ENCODE measurements around the gene CLRN1. TPM values are rescaled to one million over a fixed set of nuclear protein-coding genes. Genes with fewer than 3 reads are reported as not detected.
A peak's percentile ranks its signal among the peaks of the same experiment; 100 is the strongest.

CLRN1 gene
- total RNA-seq, 2 experiments from 2014 or later: not detected

DNA sequence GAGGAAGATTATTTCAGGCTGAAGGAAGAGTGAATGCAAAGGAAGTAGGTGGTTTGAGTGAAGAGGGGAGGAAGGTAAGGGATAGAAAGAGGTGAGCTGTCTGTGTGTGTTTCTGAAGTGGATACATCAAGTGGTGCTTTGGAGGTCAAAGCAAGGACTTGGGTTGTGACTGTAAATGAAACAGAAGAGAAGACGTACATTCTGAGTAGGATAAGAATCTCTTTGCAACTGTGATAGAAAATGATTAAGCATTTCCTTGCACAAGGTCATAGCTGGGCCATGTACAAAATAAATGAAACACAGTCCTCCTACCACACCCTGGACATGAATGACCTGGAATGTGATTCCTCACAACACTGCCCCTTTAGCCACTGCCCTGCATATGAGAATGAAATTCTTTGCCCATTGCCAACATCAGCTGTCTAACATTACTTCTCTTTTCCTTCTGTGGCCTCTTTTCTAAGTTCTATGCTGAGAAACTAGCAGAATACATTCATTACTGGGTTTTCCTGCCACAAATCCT lies 39.0 kb downstream of the CLRN1 start:
- Mint-ChIP-seq H3K9me3 (ENCODE audit: insufficient read depth) (no peaks in the 10 kb centered on the region), H3K4me3 (no peak overlapping the region), H3K27me3 (ENCODE audit: low read depth) (peaks cover 27% of the 10 kb centered on the region), H3K27ac (no peak overlapping the region), H3K36me3 (ENCODE audit: low read depth) (no peaks in the 10 kb centered on the region), H3K4me1 (ENCODE audit: low read depth) (no peaks in the 10 kb centered on the region)
- CTCF ChIA-PET: interaction anchor here (0.7 kb wide), 1 partner anchor 143 kb away, joined by 3 read pairs; no protein-coding TSS in a partner anchor
- POLR2A ChIA-PET: no interaction called here
- no peak for ATAC-seq
- DNase-seq: no peak

DNA sequence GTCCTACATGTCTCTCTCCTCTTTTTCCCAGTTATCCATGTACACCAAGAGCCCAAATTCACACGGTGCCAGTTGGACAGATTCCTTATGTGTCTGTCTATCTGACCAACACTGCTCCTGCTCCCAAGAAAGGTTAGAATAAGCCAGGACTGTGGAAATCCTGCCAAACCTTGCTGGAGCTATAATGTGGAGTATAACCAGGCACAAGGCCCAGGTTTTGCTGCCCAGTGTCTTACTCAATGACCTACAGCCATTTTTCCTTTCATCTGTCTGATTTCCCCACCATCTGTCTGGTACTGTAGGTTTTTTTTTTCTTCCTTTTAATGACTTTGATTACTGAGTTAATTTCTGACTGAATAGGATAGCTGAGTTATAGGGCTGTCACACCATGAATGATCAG lies 40.8 kb downstream of the CLRN1 start:
- Mint-ChIP-seq H3K36me3 (ENCODE audit: low read depth) (no peaks in the 10 kb centered on the region), H3K27me3 (ENCODE audit: low read depth) (peaks cover 22% of the 10 kb centered on the region), H3K9me3 (ENCODE audit: insufficient read depth) (no peaks in the 10 kb centered on the region), H3K27ac (no peak overlapping the region), H3K4me3 (no peak overlapping the region), H3K4me1 (ENCODE audit: low read depth) (no peaks in the 10 kb centered on the region)
- DNase-seq (no peak), ATAC-seq (no peak)
- POLR2A ChIA-PET: no interaction called here
- CTCF ChIA-PET: no interaction called here

DNA sequence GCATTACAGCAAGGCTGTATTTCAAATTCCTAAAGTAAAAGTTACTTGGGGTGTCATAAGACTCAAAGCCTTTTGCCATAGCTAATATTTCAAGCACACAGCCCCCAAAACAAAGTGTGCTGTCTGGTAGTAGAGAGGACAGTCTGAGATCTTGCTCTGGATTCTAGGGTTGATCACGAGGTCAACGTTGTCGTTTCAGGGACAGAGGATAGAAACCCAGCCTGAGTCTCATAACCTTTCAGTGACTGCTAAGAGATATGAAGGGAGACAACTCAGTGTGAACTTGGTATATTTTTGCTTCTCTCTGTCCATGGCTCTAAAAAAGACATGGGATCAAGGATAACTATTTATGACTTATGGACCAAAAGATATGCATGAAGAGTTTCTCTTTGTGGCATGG lies 41.7 kb downstream of the CLRN1 start:
- Mint-ChIP-seq H3K4me1 (ENCODE audit: low read depth) (peaks cover 1% of the 10 kb centered on the region), H3K27ac (no peak overlapping the region), H3K27me3 (ENCODE audit: low read depth) (peaks cover 20% of the 10 kb centered on the region), H3K36me3 (ENCODE audit: low read depth) (no peaks in the 10 kb centered on the region), H3K9me3 (ENCODE audit: insufficient read depth) (no peaks in the 10 kb centered on the region), H3K4me3 (no peak overlapping the region)
- ATAC-seq (no peak), DNase-seq (no peak)
- POLR2A ChIA-PET: no interaction called here
- CTCF ChIA-PET: no interaction called here

DNA sequence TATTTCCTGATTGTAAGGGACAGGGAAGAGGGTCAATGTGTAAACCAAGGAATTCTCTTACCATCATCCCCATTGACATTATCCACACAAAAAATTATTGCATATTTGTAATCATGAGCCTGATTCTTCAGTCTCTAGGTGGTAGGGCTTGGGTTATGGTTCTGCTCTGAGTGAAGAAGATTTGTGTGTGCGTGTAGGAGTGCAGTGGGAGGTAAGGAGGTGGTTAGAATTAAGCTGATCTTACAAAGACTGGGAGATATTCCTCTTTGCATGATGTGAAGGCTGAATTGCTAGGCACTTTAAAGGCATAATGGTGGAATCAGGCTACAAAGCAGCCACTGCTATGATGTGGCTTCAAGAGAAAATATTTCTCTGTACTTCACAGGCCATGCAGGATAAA lies 44.3 kb downstream of the CLRN1 start:
- Mint-ChIP-seq H3K4me3 (no peak overlapping the region), H3K36me3 (ENCODE audit: low read depth) (no peaks in the 10 kb centered on the region), H3K27ac (no peak overlapping the region), H3K27me3 (ENCODE audit: low read depth) (peaks cover 18% of the 10 kb centered on the region), H3K4me1 (ENCODE audit: low read depth) (peaks cover 7% of the 10 kb centered on the region), H3K9me3 (ENCODE audit: insufficient read depth) (no peaks in the 10 kb centered on the region)
- no peak for ATAC-seq
- CTCF ChIA-PET: no interaction called here
- POLR2A ChIA-PET: no interaction called here
- no peak for DNase-seq

DNA sequence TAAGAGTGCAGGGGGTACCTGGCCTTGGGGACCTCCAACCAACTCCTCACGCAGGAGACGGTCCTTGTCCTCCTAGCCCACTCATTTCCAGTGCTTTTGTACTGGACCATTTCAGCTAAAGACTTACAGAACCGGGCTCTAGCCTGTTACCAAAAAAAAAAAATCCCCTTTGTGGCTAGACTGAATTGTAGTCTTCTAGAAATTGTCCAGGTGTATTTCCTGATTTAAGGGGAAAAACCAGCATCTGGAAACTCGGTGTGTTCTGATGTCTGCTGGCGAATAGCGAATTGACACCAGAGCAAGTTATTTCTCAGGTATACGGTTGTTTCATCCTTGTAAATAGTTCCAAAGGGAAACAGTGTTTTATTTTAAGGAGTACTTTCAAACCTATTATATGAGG lies 46.2 kb downstream of the CLRN1 start:
- Mint-ChIP-seq H3K4me1 (ENCODE audit: low read depth) (peaks cover 7% of the 10 kb centered on the region), H3K27me3 (ENCODE audit: low read depth) (peaks cover 15% of the 10 kb centered on the region), H3K4me3 (no peak overlapping the region), H3K36me3 (ENCODE audit: low read depth) (no peaks in the 10 kb centered on the region), H3K9me3 (ENCODE audit: insufficient read depth) (no peaks in the 10 kb centered on the region), H3K27ac (no peak overlapping the region)
- no peak for DNase-seq
- POLR2A ChIA-PET: no interaction called here
- CTCF ChIA-PET: interaction anchor here (0.9 to 1.6 kb wide), 9 partner anchors 9 to 221 kb away, joined by 3 to 8 read pairs (median 4); partner anchors contain the start of gene MED12L
- no peak for ATAC-seq

DNA sequence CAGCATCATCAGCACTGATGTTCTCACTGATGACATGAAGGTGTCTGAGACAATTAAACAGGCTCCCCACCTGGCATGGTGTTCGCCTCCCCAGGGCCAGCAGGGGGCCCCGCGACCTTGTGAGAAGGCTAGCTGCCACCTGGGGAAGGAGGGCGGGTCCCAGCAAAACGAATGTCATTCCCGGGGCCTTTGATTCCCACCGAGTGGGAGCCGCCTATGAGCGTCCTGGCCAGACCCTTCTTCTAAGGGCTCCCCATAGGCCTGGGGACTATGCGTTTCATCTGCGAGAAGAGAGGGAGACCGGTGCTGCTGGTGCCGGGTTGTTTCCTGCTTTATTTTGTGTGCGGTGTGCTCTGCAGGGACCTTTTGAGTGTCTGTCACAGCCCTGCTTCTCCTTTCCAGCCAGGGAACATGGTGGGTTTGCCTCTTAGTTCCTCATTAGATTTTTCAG lies 46.8 kb downstream of the CLRN1 start:
- peak overlapping the region; percentile 58 for H3K4me3 Mint-ChIP-seq
- peak; percentile 67 for DNase-seq
- no peak overlapping the region for H3K27ac Mint-ChIP-seq
- ChIA-PET POLR2A (no interaction called here), CTCF (interaction anchor here (0.9 to 1.6 kb wide), 8 partner anchors 8 to 242 kb away, joined by 3 to 8 read pairs (median 4); partner anchors contain the start of gene MED12L)
- H3K9me3 Mint-ChIP-seq (ENCODE audit: insufficient read depth): no peaks in the 10 kb centered on the region
- peak; percentile 96 for ATAC-seq
- peaks cover 7% of the 10 kb centered on the region for H3K4me1 Mint-ChIP-seq (ENCODE audit: low read depth)
- H3K36me3 Mint-ChIP-seq (ENCODE audit: low read depth): no peaks in the 10 kb centered on the region
- peaks cover 11% of the 10 kb centered on the region for H3K27me3 Mint-ChIP-seq (ENCODE audit: low read depth)

DNA sequence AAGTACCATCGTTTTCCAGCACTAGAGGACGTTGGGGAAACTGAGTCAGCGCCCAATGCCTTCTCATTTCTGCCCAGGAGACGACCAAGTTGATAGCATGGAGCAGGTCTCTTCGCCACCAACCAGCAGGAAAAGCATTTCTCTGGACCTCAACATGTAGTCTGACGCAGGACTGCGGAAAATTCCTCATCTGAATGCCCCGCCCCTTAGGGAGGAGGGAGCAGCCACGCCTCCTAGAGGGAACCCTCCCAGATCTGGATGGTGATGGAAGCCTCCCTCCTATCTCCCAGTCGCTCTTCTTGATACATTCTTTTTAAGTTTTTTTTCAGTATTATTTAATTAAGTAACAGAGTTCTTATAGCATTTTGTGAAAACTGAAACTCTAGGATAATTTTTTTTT lies 49.9 kb downstream of the CLRN1 start:
- Mint-ChIP-seq H3K4me1 (ENCODE audit: low read depth) (peaks cover 7% of the 10 kb centered on the region), H3K27me3 (ENCODE audit: low read depth) (peaks cover 8% of the 10 kb centered on the region), H3K27ac (no peak overlapping the region), H3K36me3 (ENCODE audit: low read depth) (no peaks in the 10 kb centered on the region), H3K9me3 (ENCODE audit: insufficient read depth) (no peaks in the 10 kb centered on the region), H3K4me3 (no peak overlapping the region)
- DNase-seq: no peak
- ChIA-PET POLR2A (no interaction called here), CTCF (no interaction called here)
- no peak for ATAC-seq

DNA sequence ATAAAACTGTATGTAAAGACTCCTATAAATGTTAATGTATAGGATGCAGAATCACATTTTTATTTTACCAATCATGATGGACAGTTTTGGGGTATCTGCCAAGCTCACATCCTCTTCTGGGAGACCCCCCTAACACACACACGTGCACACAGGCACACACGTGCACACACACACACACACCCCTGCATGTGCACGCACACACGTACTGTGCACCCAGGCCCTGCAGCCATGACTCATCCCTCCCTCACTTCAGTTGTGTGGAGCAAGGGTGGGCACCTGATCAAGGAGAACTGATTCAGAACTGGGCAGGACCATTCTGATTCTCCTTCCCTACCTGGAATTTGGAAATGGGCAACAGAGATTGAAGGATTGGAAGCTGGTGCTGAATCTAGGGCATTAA lies 51.3 kb downstream of the CLRN1 start:
- ChIA-PET POLR2A (no interaction called here), CTCF (no interaction called here)
- Mint-ChIP-seq H3K36me3 (ENCODE audit: low read depth) (no peaks in the 10 kb centered on the region), H3K4me3 (no peak overlapping the region), H3K4me1 (ENCODE audit: low read depth) (peaks cover 7% of the 10 kb centered on the region), H3K27me3 (ENCODE audit: low read depth) (peaks cover 8% of the 10 kb centered on the region), H3K9me3 (ENCODE audit: insufficient read depth) (no peaks in the 10 kb centered on the region), H3K27ac (no peak overlapping the region)
- no peak for DNase-seq
- ATAC-seq: no peak

DNA sequence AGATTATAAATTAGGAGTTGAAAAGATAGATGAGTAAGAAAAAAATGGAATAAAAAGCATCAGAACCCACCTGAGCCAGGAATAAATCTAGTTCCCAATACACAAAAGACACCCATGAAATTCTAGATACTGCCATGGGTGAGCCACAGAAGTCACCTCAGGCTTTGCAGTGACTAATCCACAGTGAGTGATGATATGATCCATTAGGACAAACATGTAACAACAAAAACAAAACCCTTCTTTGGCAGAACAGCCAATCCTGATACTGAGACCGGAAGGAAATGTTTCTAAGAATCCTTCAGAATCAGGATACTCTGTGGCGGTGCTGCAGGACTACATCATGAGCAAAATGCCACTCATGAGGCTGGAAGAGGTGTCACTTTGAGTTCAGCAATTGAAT lies 52.3 kb downstream of the CLRN1 start:
- H3K9me3 Mint-ChIP-seq (ENCODE audit: insufficient read depth): no peaks in the 10 kb centered on the region
- H3K27me3 Mint-ChIP-seq (ENCODE audit: low read depth): peaks cover 8% of the 10 kb centered on the region
- ATAC-seq (no peak), DNase-seq (no peak)
- H3K4me1 Mint-ChIP-seq (ENCODE audit: low read depth): no peaks in the 10 kb centered on the region
- no peaks in the 10 kb centered on the region for H3K36me3 Mint-ChIP-seq (ENCODE audit: low read depth)
- CTCF ChIA-PET: interaction anchor here (1.5 kb wide), 1 partner anchor 40 kb away, joined by 3 read pairs; no protein-coding TSS in a partner anchor
- POLR2A ChIA-PET: no interaction called here
- no peak overlapping the region for H3K4me3 Mint-ChIP-seq
- H3K27ac Mint-ChIP-seq: no peak overlapping the region

DNA sequence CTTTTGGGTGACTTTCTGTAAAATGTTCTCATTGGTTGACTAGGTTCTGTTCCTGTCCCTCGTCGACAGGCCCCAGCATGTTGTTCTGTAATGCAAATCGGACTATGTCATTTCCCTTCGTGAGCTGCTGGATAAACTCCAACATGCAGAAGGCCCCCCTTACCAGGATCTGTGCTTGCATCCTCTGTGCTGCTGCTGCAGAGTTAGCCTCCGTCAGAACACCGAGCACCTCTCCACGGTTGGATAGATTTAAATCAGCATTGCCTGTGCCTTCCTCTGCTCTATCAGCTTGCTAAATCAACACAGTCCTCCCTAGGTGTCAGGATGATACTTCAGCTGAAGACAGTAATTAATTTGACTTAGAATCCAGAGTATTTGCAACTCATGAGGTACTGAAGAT lies 54.6 kb downstream of the CLRN1 start:
- H3K27ac Mint-ChIP-seq: no peak overlapping the region
- no peaks in the 10 kb centered on the region for H3K4me1 Mint-ChIP-seq (ENCODE audit: low read depth)
- ChIA-PET POLR2A (no interaction called here), CTCF (no interaction called here)
- no peaks in the 10 kb centered on the region for H3K36me3 Mint-ChIP-seq (ENCODE audit: low read depth)
- peaks cover 10% of the 10 kb centered on the region for H3K27me3 Mint-ChIP-seq (ENCODE audit: low read depth)
- no peak for DNase-seq
- no peak overlapping the region for H3K4me3 Mint-ChIP-seq
- no peaks in the 10 kb centered on the region for H3K9me3 Mint-ChIP-seq (ENCODE audit: insufficient read depth)
- no peak for ATAC-seq

DNA sequence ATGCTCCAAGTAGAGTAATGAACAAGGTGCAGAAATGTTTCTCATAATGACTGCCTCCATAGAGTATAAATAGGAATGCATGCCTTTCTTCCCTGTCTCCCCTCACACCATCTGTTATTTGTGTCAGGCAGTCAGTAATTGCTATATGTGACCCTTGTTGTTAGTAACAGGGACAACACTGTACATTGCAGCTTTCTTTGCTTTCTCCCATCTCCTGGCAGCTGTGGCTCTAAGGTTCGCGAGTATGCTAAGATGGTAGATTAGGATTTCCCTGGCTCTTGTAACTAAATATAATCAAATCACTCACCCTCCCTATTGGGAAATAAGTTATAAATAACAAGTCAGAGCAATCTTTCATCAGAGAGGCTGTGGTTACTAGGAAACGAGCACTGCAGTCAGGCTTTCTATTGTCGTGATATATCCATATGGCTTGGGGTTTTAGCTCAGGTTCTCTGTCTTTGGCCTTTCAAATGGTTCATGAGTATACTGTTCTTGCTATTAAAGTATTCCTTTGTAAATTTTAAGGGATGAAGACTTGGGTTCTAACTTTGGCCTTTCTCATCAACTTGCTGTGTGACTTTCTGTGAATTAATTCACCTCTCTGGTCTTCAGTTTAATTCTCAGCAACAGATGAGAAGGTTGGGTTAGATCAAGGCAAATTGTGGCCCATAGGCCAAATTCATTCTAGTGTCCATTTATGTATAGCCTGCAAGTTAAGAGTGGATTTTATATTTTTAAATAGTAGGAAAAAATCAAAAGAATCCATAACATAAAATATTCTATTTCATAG lies 59.2 kb downstream of the CLRN1 start:
- Mint-ChIP-seq H3K27ac (no peak overlapping the region), H3K4me1 (ENCODE audit: low read depth) (no peaks in the 10 kb centered on the region), H3K9me3 (ENCODE audit: insufficient read depth) (no peaks in the 10 kb centered on the region)

DNA sequence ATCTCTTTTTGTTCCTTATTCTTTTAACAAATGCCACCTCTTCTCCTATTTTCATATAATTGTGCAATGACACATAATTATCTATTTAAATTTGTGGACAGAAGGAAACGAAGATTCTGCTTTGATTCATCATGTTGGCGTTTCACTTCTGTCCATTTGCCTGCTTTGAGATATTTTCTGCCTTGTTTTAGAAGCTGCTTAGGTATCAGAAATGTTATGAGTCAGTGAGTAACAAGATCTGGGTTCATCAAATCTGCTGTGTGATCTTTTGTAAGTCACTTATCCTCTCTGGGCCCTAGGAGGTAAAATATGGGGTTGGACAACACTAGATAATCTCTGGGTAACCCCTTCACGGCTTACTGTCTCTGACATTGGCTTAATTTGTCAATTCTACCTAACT lies 60.0 kb downstream of the CLRN1 start:
- ATAC-seq: no peak
- CTCF ChIA-PET: no interaction called here
- no peaks in the 10 kb centered on the region for H3K9me3 Mint-ChIP-seq (ENCODE audit: insufficient read depth)
- DNase-seq: no peak
- no peak overlapping the region for H3K27ac Mint-ChIP-seq
- H3K4me3 Mint-ChIP-seq: no peak overlapping the region
- H3K4me1 Mint-ChIP-seq (ENCODE audit: low read depth): no peaks in the 10 kb centered on the region
- no peaks in the 10 kb centered on the region for H3K36me3 Mint-ChIP-seq (ENCODE audit: low read depth)
- POLR2A ChIA-PET: no interaction called here
- H3K27me3 Mint-ChIP-seq (ENCODE audit: low read depth): peaks cover 18% of the 10 kb centered on the region

More for the DNA sequence above, 59.2 kb downstream of the CLRN1 start:
- H3K36me3 Mint-ChIP-seq (ENCODE audit: low read depth): no peaks in the 10 kb centered on the region
- ChIA-PET CTCF (no interaction called here), POLR2A (interaction anchor here (1.1 kb wide), 1 partner anchor 10 kb away, joined by 3 read pairs; no protein-coding TSS in a partner anchor)
- peaks cover 12% of the 10 kb centered on the region for H3K27me3 Mint-ChIP-seq (ENCODE audit: low read depth)
- no peak for DNase-seq
- H3K4me3 Mint-ChIP-seq: no peak overlapping the region
- no peak for ATAC-seq

All from activated CD8-positive, alpha-beta T cell treated with anti-CD3 and anti-CD28 coated beads, Interleukin-2, amount 10 ng/mL, durations not matched to agents 7 days and 5 days (primary cell).